IPS-18a (cell line): ENCODE measurements around the gene MYT1.

Experiments
- H3K27ac ChIP-seq: one replicate; pipeline ENCODE4 v1.5.1; 2013; ENCODE audit warnings: low read length
- H3K27me3 ChIP-seq: one replicate; pipeline ENCODE4 v1.6.1; 2013; ENCODE audit warnings: mild to moderate bottlenecking, low read length; ENCODE audit not compliant: control insufficient read depth, insufficient read depth
- H3K36me3 ChIP-seq: one replicate; pipeline ENCODE4 v1.6.1; 2013; ENCODE audit warnings: low read depth, low read length; ENCODE audit not compliant: control insufficient read depth
- H3K4me1 ChIP-seq: one replicate; pipeline ENCODE4 v1.6.1; 2013; ENCODE audit warnings: low read depth, low read length; ENCODE audit not compliant: control insufficient read depth
- H3K4me3 ChIP-seq: one replicate; pipeline ENCODE4 v1.5.1; 2013; ENCODE audit warnings: low read length
- H3K9ac ChIP-seq: one replicate; pipeline ENCODE4 v1.6.1; 2013; ENCODE audit warnings: mild to moderate bottlenecking, low read length, moderate library complexity
- H3K9me3 ChIP-seq: one replicate; pipeline ENCODE4 v1.6.1; 2013; ENCODE audit warnings: low read depth, low read length; ENCODE audit not compliant: control insufficient read depth

Gene MYT1

GRCh38 chr20:64203037-64203777 is 39.0 kb downstream of the MYT1 start:
- Histone ChIP-seq H3K27ac (no peak overlapping the region), H3K27me3 (no peaks in the 10 kb centered on the region), H3K9me3 (no peaks in the 10 kb centered on the region), H3K4me1 (no peaks in the 10 kb centered on the region), H3K4me3 (no peak overlapping the region), H3K36me3 (no peaks in the 10 kb centered on the region), H3K9ac (no peak overlapping the region)

- Histone ChIP-seq H3K27me3 (no peaks in the 10 kb centered on the region), H3K27ac (no peak overlapping the region)
These were observed 41.4 kb downstream of the MYT1 start for GRCh38 chr20:64205611-64206026.

GRCh38 chr20:64206614-64207013 is 42.4 kb downstream of the MYT1 start:
- H3K9me3 ChIP-seq: no peaks in the 10 kb centered on the region
- H3K27ac ChIP-seq: no peak overlapping the region
- no peaks in the 10 kb centered on the region for H3K4me1 ChIP-seq
- H3K27me3 ChIP-seq: no peaks in the 10 kb centered on the region
- H3K4me3 ChIP-seq: no peak overlapping the region
- no peak overlapping the region for H3K9ac ChIP-seq
- H3K36me3 ChIP-seq: no peaks in the 10 kb centered on the region

More at GRCh38 chr20:64205611-64206026, 41.4 kb downstream of the MYT1 start:
- no peak overlapping the region for H3K4me3 ChIP-seq
- H3K4me1 ChIP-seq: no peaks in the 10 kb centered on the region
- H3K9ac ChIP-seq: no peak overlapping the region
- H3K36me3 ChIP-seq: no peaks in the 10 kb centered on the region
- no peaks in the 10 kb centered on the region for H3K9me3 ChIP-seq

GRCh38 chr20:64207641-64208590 is 43.7 kb downstream of the MYT1 start:
- H3K36me3 ChIP-seq: no peaks in the 10 kb centered on the region
- no peak overlapping the region for H3K9ac ChIP-seq
- H3K4me1 ChIP-seq: no peaks in the 10 kb centered on the region
- H3K9me3 ChIP-seq: no peaks in the 10 kb centered on the region
- no peak overlapping the region for H3K27ac ChIP-seq
- no peaks in the 10 kb centered on the region for H3K27me3 ChIP-seq
- H3K4me3 ChIP-seq: no peak overlapping the region

GRCh38 chr20:64209148-64209547 is 44.9 kb downstream of the MYT1 start:
- Histone ChIP-seq H3K27ac (no peak overlapping the region), H3K4me3 (no peak overlapping the region), H3K27me3 (no peaks in the 10 kb centered on the region), H3K4me1 (no peaks in the 10 kb centered on the region), H3K9ac (no peak overlapping the region), H3K9me3 (no peaks in the 10 kb centered on the region), H3K36me3 (no peaks in the 10 kb centered on the region)

GRCh38 chr20:64210656-64211369 is 46.6 kb downstream of the MYT1 start:
- Histone ChIP-seq H3K27me3 (no peaks in the 10 kb centered on the region), H3K9ac (no peak overlapping the region), H3K4me1 (no peaks in the 10 kb centered on the region), H3K9me3 (no peaks in the 10 kb centered on the region), H3K36me3 (no peaks in the 10 kb centered on the region), H3K4me3 (no peak overlapping the region), H3K27ac (no peak overlapping the region)

- no peak overlapping the region for H3K9ac ChIP-seq
- H3K4me3 ChIP-seq: no peak overlapping the region
- H3K27me3 ChIP-seq: no peaks in the 10 kb centered on the region
These were observed 47.8 kb downstream of the MYT1 start for GRCh38 chr20:64211874-64212658.

GRCh38 chr20:64212755-64213154 is 48.5 kb downstream of the MYT1 start:
- Histone ChIP-seq H3K4me3 (no peak overlapping the region), H3K27me3 (no peaks in the 10 kb centered on the region), H3K9ac (no peak overlapping the region), H3K27ac (no peak overlapping the region), H3K9me3 (no peaks in the 10 kb centered on the region), H3K4me1 (no peaks in the 10 kb centered on the region), H3K36me3 (no peaks in the 10 kb centered on the region)

More at GRCh38 chr20:64211874-64212658, 47.8 kb downstream of the MYT1 start:
- Histone ChIP-seq H3K36me3 (no peaks in the 10 kb centered on the region), H3K27ac (no peak overlapping the region), H3K9me3 (no peaks in the 10 kb centered on the region), H3K4me1 (no peaks in the 10 kb centered on the region)

- no peaks in the 10 kb centered on the region for H3K36me3 ChIP-seq
- no peaks in the 10 kb centered on the region for H3K9me3 ChIP-seq
- no peak overlapping the region for H3K4me3 ChIP-seq
- no peaks in the 10 kb centered on the region for H3K4me1 ChIP-seq
- no peak overlapping the region for H3K9ac ChIP-seq
- H3K27ac ChIP-seq: no peak overlapping the region
- H3K27me3 ChIP-seq: no peaks in the 10 kb centered on the region
These were observed 49.9 kb downstream of the MYT1 start for GRCh38 chr20:64214113-64214512.

- Histone ChIP-seq H3K4me1 (no peaks in the 10 kb centered on the region), H3K9me3 (no peaks in the 10 kb centered on the region), H3K9ac (no peak overlapping the region), H3K27ac (no peak overlapping the region), H3K4me3 (no peak overlapping the region), H3K36me3 (no peaks in the 10 kb centered on the region), H3K27me3 (no peaks in the 10 kb centered on the region)
These were observed 50.7 kb downstream of the MYT1 start for GRCh38 chr20:64214952-64215351.

- no peak overlapping the region for H3K4me3 ChIP-seq
- H3K27me3 ChIP-seq: no peaks in the 10 kb centered on the region
- H3K9me3 ChIP-seq: no peaks in the 10 kb centered on the region
- no peak overlapping the region for H3K9ac ChIP-seq
- no peak overlapping the region for H3K27ac ChIP-seq
- no peaks in the 10 kb centered on the region for H3K36me3 ChIP-seq
- no peaks in the 10 kb centered on the region for H3K4me1 ChIP-seq
These were observed 51.8 kb downstream of the MYT1 start for GRCh38 chr20:64216036-64216435.
